ENCODE results near the gene ITPRIP. TPM values are rescaled to one million over a fixed set of nuclear protein-coding genes. Genes with fewer than 3 reads are reported as not detected.

The ITPRIP gene
- total RNA-seq, 2 donors from 2014 or later = 55.6 to 59.2 TPM

DNA sequence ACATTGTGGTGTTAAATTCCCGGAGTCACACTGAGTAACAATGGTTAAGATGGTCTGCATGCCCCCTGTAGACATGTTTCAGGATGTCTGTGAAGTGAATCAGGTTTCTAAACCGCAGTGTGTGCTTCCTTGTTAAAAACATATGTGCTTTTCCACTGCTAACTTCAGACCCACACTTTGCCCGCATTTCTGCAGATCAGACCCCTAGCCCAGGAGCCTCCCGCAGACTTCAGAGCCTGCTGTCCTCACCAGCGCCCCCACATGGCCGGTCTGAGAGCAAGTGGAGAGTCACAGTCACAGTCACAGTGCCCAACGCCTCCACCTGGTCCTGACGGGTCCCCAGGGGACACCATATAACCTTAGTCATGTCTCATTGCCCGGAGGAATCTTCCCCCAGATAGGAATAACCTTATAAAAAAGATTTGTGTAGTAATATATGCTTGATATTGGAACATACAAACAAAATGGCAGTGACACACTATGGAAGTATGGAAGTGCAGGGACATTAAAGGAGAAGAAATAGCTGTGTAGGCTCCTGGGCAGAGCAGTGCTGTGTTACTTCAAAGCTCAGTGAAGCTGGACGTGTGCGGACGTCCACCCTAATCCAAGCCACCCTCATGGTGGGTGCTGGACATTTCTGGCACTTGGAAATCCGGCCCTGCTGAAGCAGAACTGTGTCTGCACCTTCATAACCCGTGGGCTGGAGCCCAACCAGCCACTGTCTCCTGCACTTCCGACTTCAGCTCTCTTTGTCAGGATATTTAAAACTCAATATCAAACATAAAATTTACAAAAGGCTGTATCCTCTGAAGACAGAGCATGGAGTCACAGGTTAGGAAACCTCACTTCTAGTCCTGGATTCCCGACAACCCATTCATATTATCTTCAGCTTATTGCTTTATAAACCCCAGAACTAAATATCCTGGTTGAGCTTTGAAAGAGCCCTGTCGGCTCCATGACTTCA, 40.3 kb downstream of the ITPRIP start:
- Histone ChIP-seq H3K9me3 (no peaks in the 10 kb centered on the region), H3K27ac (no peak overlapping the region), H3K36me3 (no peaks in the 10 kb centered on the region), H3K27me3 (replicated peaks; ENCODE audit: insufficient read depth) (no peaks in the 10 kb centered on the region), H3K4me3 (no peak overlapping the region), H3K4me1 (ENCODE audit: control insufficient read depth in 1 of 2, low read depth in 2 of 2) (peaks cover 16 to 42% of the 10 kb centered on the region in 2 donors)
- TF ChIP-seq, protein P1, sequence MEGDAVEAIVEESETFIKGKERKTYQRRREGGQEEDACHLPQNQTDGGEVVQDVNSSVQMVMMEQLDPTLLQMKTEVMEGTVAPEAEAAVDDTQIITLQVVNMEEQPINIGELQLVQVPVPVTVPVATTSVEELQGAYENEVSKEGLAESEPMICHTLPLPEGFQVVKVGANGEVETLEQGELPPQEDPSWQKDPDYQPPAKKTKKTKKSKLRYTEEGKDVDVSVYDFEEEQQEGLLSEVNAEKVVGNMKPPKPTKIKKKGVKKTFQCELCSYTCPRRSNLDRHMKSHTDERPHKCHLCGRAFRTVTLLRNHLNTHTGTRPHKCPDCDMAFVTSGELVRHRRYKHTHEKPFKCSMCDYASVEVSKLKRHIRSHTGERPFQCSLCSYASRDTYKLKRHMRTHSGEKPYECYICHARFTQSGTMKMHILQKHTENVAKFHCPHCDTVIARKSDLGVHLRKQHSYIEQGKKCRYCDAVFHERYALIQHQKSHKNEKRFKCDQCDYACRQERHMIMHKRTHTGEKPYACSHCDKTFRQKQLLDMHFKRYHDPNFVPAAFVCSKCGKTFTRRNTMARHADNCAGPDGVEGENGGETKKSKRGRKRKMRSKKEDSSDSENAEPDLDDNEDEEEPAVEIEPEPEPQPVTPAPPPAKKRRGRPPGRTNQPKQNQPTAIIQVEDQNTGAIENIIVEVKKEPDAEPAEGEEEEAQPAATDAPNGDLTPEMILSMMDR (IDR thresholded peaks at IDR 0.05) = no peak
- DNase-seq (ENCODE audit: low spot score) (no peak), ATAC-seq (ENCODE audit: insufficient number of reproducible peaks, low FRiP score, low read depth) (no peak)

DNA sequence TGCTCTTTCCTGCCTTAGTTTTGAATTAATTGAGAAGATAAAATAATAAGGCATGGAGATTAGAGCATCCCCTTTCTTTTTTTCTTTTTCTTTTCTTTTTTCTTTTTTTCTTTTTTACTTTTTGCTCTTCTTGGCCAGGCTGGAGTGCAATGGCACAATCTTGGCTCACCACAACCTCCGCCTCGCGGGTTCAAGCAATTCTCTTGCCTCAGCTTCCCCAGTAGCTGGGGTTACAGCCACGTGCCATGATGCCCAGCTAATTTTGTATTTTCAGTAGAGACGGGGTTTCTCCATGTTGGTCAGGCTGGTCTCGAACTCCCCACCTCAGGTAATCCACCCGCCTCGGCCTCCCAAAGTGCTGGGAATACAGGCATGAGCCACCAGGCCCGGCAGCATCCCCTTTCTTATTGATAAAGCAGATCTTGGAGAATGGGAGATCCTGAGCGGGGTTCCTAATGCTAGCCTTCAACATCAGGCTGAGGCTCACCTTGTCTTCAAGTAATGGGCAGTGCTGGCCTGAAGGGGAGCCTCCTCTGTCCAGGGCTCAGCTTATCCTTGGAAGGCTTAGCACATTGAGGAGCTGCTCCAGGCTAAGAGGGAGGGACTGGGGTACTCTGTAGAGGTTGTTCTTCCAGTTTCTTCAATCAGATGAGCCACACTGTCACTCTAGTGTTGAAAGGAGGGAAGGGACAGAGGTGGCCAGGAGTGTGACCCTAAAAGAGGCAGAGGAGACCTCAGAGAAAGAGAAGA, 41.4 kb downstream of the ITPRIP start:
- Histone ChIP-seq H3K9me3 (no peaks in the 10 kb centered on the region), H3K27ac (no peak overlapping the region), H3K4me3 (no peak overlapping the region), H3K4me1 (ENCODE audit: control insufficient read depth in 1 of 2, low read depth in 2 of 2) (peaks cover 16 to 38% of the 10 kb centered on the region in 2 donors), H3K27me3 (replicated peaks; ENCODE audit: insufficient read depth) (no peaks in the 10 kb centered on the region), H3K36me3 (no peaks in the 10 kb centered on the region)
- ATAC-seq (ENCODE audit: insufficient number of reproducible peaks, low FRiP score, low read depth) (no peak), DNase-seq (ENCODE audit: low spot score) (no peak)
- TF ChIP-seq, protein P1 (IDR thresholded peaks at IDR 0.05) = no peak

DNA sequence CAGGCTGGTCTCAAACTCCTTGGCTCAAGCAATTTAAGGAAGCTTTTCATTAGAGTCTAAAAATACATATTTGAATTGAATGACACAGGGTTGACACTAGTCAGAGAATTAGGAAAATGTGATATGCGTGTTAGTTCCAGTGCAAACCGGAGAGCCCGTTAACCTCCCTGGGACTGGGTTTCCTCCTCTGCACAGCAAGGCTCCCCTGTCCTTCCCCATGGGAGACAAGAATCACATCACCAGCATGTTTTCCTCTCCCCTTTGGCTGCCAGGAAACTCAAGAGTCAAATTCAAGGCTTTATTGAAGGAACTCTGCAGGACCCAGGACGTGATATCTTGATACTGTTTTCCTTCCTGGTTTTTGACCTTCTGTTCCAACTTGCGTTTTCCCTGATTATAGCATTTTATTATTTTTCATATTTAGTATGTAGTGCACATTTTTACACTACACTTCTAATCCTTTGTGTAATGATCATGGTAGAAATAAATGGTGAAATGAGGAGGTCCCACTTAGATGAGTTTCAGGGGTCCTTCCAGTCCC, 44.4 kb downstream of the ITPRIP start:
- H3K27me3 ChIP-seq (replicated peaks; ENCODE audit: insufficient read depth) = no peaks in the 10 kb centered on the region
- no peaks in the 10 kb centered on the region for H3K9me3 ChIP-seq
- TF ChIP-seq, protein P1 (IDR thresholded peaks at IDR 0.05) = no peak
- H3K4me1 ChIP-seq (ENCODE audit: control insufficient read depth in 1 of 2, low read depth in 2 of 2) = peaks cover 0 to 13% of the 10 kb centered on the region in 2 donors
- no peak overlapping the region for H3K27ac ChIP-seq
- H3K36me3 ChIP-seq = no peaks in the 10 kb centered on the region
- ATAC-seq (ENCODE audit: insufficient number of reproducible peaks, low FRiP score, low read depth) (no peak), DNase-seq (ENCODE audit: low spot score) (no peak)
- H3K4me3 ChIP-seq = no peak overlapping the region

DNA sequence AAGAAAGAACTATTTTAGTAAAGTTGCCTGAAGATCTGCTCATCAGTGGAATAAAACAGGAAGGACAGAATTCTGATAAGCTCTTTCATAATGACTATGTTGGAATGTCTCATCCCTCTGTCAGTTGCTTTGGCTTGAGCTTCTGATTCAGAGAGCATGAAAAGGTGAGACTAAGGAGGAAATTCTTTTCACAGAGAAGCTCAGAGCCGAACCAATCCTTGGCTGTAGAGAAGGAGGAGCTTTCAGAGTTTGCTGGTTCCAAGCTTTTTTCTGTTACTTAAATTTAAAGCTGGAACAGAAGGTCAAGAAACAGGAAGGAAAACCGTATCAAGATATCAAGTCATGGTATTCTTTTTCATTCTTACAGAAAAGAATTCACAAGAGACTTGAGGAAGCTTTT, 45.3 kb downstream of the ITPRIP start:
- H3K4me3 ChIP-seq = no peak overlapping the region
- H3K36me3 ChIP-seq = no peaks in the 10 kb centered on the region
- no peaks in the 10 kb centered on the region for H3K9me3 ChIP-seq
- ATAC-seq (ENCODE audit: insufficient number of reproducible peaks, low FRiP score, low read depth) = no peak
- peaks cover 0 to 11% of the 10 kb centered on the region in 2 donors for H3K4me1 ChIP-seq (ENCODE audit: control insufficient read depth in 1 of 2, low read depth in 2 of 2)
- H3K27me3 ChIP-seq (replicated peaks; ENCODE audit: insufficient read depth) = no peaks in the 10 kb centered on the region
- TF ChIP-seq, protein P1 (IDR thresholded peaks at IDR 0.05) = no peak
- DNase-seq (ENCODE audit: low spot score) = no peak
- no peak overlapping the region for H3K27ac ChIP-seq
